GM18511 (cell line): ENCODE measurements around the gene SEMA3B.
"Not testable (repeated sequence)": the region's sequence is repeated elsewhere in the genome, so short reads cannot be mapped to it uniquely, and the experiment has no call there.

Experiments
- ATAC-seq: cut with Tn5 transposase; IDR thresholded peaks from one replicate; pipeline ENCODE4 v1.9.1; 2021; ENCODE audit warnings: mild to moderate bottlenecking, moderate library complexity; ENCODE audit not compliant: unreplicated experiment

Gene SEMA3B

GRCh38 chr3:50258029-50258680 lies 10.8 kb upstream of the SEMA3B start:
- no peak for ATAC-seq

DNA sequence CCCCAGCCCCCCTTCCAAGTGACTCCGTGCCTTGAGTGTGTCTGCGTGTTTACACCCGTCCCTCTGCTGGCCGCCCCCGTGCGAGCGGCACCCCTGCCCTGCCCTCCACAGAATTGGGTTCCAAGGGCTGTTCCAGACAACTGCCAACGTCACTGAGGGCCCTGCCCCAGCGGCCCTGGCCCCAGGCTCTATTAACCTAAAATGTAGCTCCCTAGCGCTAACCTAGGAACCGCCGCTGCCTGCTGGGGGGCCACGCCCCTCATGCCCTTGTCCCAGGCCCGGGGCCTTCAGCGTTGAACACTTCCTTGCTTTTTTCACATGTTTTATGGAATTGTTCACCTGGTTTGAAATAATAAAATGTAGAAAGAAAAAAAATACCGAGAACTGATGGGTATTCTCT lies 10.0 kb upstream of the SEMA3B start:
- ATAC-seq: no peak

DNA sequence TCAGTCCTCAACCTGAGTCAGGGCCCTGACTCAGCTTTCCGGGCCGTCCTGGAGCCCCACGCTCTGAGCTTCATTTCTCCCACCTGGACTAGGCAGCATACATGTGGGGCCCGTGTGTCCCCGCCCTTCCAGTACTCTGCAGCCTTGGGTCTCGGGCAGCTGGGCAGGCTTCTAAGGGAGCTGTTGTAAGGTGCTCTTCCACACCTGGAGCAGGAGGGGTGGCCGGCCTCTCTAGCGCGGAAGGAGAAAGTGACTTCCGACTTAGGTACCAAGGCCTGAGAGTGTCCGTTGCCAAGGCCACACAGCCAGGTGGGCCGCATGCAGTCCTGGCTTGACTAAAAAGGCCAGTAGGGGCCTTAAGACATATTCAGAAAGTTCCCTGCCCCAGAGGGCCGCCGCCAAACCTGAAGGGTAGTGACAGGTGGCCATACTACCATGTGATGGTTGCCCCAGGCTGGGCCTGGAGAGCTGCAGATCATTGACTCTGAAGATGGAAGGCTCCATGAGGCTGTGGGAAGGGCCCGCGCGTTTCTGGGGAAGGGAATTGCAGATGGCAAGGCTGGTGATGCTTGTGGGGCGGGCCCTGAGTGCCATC lies 9.4 kb upstream of the SEMA3B start:
- peak; percentile 38 for ATAC-seq

DNA sequence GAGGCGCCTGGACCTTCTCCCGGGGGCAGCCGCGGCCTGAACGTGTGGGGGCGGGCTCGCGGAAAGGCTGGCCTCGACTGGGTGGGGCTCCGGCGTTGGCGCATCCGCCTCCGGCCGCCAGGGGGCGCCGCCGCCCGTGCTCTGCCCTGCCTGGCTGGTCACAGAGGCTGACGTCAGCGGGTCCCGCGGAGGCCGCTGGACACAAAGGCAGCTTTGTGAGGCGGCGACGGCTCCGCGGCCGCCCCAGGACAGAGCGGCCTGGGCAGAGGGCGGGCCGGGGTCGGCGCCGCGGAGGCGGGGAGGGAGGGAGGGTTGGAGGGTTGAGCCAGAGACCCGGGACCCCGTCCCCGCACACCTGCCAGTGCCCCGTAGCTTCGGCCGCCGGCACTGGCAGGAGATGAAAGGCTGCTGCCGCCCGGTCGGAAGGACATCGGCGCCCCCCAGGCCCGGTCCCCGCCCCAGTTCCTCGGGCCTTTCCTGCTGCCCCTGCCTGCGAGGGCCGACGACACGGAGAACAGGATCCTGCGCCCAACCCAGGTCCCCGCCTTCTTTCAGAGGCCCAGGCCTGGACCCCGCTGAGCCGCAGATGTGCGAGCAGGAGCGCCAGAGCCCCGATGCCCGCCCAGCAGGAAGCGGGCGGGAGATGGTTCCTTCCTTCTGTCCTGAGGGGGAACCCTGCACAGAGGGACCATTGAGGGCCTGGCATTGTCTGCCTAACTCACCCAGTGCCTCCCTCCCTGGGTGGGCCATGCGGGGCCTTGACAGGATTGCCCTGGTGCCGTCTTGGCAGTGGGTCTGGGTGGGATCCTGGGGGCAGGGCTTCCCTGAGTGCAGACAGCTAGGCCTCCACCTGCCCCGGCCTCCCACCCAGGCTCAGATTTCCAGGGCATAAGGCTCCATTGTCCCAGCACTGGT lies 8.7 kb upstream of the SEMA3B start:
- ATAC-seq: peak; percentile 93

GRCh38 chr3:50260942-50261441 lies 8.0 kb upstream of the SEMA3B start:
- ATAC-seq: no peak

DNA sequence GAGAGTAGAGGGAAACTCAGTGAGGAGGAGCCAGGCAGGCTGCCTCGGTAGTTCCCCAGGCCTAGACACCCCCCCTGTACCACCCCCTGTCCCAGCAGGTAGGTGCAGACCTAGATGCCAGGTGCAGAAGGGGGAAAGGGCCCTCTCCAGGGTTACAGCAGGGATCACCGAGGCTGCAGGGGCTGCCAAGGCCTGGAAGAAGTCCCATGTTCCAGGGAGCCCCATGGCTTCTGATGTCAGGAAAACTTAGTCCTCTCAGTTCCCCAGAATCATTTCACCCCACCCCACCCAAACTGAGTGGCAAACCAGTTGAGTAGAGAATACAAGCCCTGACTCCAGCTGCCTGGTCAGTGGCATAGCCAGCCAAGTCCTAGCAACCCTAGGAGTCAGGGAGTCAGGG lies 7.4 kb upstream of the SEMA3B start:
- no peak for ATAC-seq

DNA sequence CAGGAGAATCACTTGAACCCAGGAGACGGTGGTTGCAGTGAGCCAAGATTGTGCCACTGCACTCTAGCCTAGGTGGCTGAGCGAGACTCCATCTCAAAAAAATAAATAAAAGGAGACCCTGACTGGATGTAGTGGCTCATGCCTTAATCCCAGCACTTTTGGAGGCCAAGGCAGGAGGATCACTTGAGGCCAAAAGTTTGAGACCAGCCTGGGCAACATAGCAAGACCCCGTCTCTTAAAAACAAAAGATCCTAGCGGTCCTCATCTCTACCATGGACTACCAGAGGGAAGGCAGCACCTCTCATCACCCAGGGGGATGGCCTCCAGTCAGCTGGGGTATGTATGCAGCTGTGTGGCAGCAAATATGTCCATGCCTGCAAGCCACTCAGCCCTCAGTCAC lies 6.7 kb upstream of the SEMA3B start:
- ATAC-seq: not testable (repeated sequence)

DNA sequence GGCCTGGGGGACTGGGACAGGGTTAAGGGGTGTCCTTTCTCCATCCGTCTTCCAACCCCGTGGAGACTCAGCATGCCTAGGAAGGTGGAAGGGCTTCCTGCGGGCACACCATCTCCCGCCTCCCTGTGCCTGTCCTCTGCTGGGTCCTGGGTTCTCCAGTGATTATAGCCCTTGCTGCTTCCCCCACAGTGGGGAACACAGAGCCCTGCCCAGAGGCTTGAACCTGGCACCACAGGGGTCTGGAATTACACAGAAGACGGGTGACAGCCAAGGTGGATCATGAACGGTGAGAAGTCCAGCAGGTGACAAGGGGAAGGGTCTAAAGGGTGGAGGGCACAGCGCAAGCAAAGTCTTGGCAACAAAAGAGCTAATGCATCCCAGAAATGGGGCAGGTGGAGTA lies 6.2 kb upstream of the SEMA3B start:
- ATAC-seq: no peak

DNA sequence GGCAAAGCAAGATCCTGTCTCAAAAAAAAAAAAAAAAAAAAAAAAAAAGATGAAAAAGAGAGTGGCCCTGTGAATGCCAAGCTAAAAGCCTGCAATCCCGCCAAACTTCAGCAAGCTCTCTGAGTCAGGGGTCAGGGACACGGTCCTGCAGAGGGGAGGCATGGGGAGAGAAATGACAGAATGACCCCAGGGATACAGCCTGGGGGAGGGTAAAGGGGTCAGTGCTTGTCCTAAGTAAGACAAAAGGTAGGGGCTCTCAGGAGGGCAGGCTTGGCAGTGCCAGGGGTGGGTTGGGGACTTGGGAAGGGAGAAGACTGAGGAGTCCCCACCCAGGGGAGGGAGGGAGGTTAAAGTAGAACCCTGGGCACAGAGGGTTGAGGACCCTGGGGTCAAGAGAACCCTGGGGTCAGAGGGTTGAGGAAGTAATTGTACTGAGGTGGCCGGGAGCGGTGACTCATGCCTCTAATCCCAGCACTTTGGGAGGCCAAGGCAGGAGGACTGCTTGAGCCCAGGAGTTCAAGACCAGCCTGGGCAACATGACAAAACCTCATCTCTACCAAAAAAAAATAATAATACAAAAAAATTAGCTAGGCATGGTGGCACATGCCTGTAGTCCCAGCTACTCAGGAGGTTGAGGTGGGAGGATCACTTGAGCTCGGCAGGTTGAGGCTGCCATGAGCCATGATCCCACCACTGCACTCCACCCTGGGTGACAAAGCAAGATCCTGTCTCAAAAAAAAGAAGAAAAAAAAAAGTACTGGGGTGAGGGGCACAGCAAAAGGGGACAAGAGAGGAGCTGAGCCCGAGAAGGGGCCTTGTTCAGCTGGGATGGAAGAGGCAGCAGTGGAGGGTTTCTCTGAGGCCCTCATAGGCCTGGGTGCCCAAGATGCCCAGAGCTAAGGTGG lies 5.2 kb upstream of the SEMA3B start:
- no peak for ATAC-seq

- ATAC-seq: no peak
These were observed 4.5 kb upstream of the SEMA3B start for GRCh38 chr3:50264383-50264963.

DNA sequence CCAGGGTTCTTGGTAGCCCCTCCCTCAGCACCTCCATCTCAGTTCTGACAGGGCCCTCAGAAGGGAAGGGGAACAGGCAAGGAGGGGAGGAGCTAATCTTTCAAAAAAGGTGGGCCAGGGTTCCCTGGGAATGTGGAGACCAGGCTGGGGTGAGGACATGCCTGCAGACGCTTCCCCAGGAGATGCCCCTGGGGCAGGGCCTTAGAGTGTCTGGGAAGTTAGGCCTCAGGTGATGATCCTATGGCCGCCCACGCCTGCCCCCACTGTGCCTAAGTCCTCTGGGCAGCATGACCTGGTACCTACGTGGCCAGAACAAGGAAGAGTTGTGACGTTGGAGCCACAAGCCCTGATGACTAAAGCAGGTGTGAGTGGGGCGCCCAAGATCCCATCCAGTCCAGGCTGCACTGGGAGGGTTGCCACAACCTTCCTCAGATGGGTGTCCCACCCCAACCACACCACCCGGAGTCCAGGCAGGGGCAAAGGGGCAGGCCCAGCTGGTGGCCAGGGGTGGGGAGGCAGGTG lies 3.9 kb upstream of the SEMA3B start:
- ATAC-seq: no peak

DNA sequence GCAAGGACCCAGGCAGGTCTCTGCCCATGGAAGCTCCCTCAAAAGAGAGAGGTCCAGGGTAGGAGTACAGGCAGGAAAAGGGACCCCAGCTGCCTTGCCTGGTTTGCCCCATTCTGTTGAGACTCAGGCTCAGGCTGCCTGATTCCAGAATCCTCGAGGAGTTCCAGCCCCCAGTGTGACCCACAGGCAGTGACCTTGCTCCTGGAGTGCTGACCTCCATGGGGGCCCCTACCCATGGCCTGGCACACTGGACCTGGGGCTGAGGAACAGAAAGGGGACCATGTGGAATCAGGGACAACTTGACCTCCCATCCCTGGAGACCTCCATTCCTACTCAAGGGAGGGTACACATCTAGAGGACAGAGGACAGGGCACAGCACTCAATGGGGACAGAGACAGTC lies 3.4 kb upstream of the SEMA3B start:
- no peak for ATAC-seq

- no peak for ATAC-seq
These were observed 2.9 kb upstream of the SEMA3B start for GRCh38 chr3:50266017-50266416.

GRCh38 chr3:50266836-50267235 lies 2.1 kb upstream of the SEMA3B start:
- no peak for ATAC-seq

DNA sequence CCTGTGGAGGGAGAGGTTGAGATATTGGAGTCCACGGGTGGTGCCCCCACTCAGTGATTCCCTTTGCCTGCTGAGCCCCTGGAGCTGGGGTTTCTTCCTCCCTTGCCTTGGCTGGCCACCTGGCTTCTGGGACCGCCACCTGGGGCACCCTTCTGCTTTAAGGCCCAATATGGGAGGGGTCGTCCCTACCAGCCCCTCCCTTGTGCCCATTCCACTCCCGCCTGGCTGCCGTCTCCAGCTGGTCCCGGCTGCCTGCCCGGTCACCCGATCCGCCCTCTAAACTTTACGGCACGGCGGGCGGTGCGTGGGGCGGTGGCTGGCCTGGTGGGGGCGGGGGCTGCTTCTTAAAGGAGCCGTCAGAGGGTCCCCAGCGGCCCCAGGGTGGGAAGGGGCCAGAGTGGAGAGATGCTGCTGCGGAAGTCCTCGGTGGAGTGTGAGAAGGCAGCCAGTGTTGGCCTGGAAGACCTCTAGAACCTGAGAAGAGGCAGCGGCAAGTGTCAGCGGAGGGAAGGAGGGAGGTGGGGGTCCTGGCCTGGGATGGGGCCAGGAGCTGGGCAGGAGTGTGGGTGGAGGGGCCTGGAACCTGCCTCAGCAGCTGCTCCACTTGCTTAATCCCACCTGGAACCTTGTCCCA lies 1.6 kb upstream of the SEMA3B start:
- no peak for ATAC-seq

- no peak for ATAC-seq
These were observed 671 bp upstream of the SEMA3B start for GRCh38 chr3:50268276-50268675.

- no peak for ATAC-seq
These were observed 513 bp downstream of the SEMA3B start for GRCh38 chr3:50269460-50269859.

DNA sequence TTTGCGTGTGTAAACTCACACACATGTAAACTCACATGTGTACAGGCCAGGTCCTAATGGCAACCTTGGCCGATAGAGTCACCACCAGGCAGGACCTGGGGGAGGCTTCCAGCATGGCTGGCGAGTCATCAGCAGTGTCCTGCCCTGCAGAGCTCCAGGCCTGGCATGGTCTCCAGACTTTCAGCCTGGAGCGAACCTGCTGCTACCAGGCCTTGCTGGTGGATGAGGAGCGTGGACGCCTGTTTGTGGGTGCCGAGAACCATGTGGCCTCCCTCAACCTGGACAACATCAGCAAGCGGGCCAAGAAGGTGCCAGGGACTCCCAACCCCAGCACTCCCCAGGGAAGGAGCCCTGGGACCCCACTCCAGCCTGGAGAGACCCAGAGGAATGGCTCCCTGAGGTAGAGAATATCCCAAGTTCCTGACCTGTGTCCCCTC lies 1.0 kb downstream of the SEMA3B start:
- ATAC-seq: no peak

DNA sequence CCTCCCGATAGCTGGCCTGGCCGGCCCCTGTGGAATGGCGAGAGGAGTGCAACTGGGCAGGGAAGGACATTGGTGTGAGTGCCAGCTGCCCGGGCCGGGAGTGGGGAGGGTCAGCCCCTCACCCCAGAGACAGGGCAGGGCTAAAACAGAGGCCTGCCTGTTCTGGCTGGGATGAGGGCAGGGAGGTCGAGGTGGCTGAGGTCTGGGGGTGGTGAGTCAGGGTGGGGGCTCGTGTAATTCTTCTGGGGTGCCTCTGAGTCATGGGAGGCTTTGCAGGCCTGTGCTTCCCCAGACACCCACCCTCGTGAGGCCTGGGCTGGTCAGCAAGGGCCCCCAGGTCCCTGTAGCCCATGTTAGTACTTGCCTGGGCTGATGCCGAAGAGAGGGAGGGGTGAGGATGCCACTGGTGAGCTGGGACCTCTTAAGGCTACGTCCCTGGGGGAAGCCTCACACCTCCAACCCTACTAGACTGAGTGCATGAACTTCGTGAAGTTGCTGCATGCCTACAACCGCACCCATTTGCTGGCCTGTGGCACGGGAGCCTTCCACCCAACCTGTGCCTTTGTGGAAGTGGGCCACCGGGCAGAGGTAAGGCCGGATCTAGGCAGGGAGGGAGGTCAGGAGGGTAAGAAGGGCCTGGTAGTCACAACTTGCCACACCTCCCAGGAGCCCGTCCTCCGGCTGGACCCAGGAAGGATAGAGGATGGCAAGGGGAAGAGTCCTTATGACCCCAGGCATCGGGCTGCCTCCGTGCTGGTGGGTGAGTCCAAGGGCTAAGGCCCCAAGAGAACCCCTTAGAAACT lies 1.7 kb downstream of the SEMA3B start:
- ATAC-seq: no peak
